Kidney (tissue), 14 donors: ENCODE measurements around the gene AUTS2. TPM values are rescaled to one million over a fixed set of nuclear protein-coding genes. Genes with fewer than 3 reads are reported as not detected.

Source experiments
- DNase-seq, 5 donors: peaks; one replicate each; pipeline ENCODE4 v3.0.0-alpha.2; 2013 to 2020
- FAIRE-seq: peaks from 2 replicates; lab custom pipeline; 2012; peaks lifted over from hg19 to GRCh38; lab: Jason Lieb, UNC
- H3K27ac ChIP-seq, 2 donors: one replicate each; pipeline ENCODE4 v1.7.0; 2013; ENCODE audit warnings: low read depth in 2 of 2, low read length in 2 of 2, inconsistent platforms in 1 of 2
- H3K27me3 ChIP-seq: one replicate; pipeline ENCODE4 v1.7.1; 2013; ENCODE audit warnings: low read length, inconsistent platforms; ENCODE audit not compliant: control insufficient read depth, insufficient read depth
- H3K36me3 ChIP-seq, 3 donors: one replicate each; pipeline versions ENCODE4 v1.7.0 to v1.7.1; 2013; ENCODE audit warnings: low read length in 3 of 3, control low read depth in 1 of 3, inconsistent platforms in 1 of 3; ENCODE audit not compliant: insufficient read depth in 3 of 3, control insufficient read depth in 2 of 3
- H3K4me1 ChIP-seq, 3 donors: one replicate each; pipeline versions ENCODE4 v1.7.0 to v1.7.1; 2013; ENCODE audit warnings: low read length in 3 of 3, inconsistent platforms in 1 of 3, low read depth in 1 of 3; ENCODE audit not compliant: control insufficient read depth in 2 of 3, insufficient read depth in 2 of 3
- H3K4me3 ChIP-seq, 3 donors: one replicate each; pipeline versions ENCODE4 v1.7.0 to v1.8.1; 2013; ENCODE audit warnings: low read length in 3 of 3, control low read depth in 1 of 3, inconsistent platforms in 1 of 3
- H3K9ac ChIP-seq, 3 donors: one replicate each; pipeline versions ENCODE4 v1.7.0 to v1.7.1; 2013; ENCODE audit warnings: low read length in 3 of 3, control low read depth in 1 of 3, inconsistent platforms in 1 of 3
- H3K9me3 ChIP-seq, 3 donors: one replicate each; pipeline versions ENCODE4 v1.7.0 to v1.7.1; 2013; ENCODE audit warnings: low read length in 3 of 3, control low read depth in 1 of 3, inconsistent platforms in 1 of 3; ENCODE audit not compliant: control insufficient read depth in 2 of 3, insufficient read depth in 1 of 3
- intact Hi-C: fragments of 100-400 bp; cut with DNase I; formaldehyde crosslinking; loops from one replicate; pipeline ENCODE4 v1.11.1; 2022
- polyA plus RNA-seq: library from polyadenylated mRNA; stranded (reverse); fragments of 350-450 nt; fragmentation: Illumina TruSeq; extraction: RNeasy Lipid Tissue Mini Kit (QIAGEN cat#74804); gene quantifications from one replicate; pipeline ENCODE4 v1.2.3, GENCODE V29; 2014; ENCODE audit warnings: low read depth, low replicate concordance; ENCODE audit not compliant: insufficient read depth
- total RNA-seq: library from RNA; stranded (reverse); fragmentation: NEBNext Ultra II Directional; extraction: Animal tissue kit (Norgen Biotek cat#: 25700); gene quantifications from one replicate; pipeline ENCODE4 v1.2.1, GENCODE V29; 2021
- TF ChIP-seq, protein P1 (sequence below): IDR thresholded peaks from 3 replicates; pipeline ENCODE4 v1.5.1; 2012; ENCODE audit warnings: mild to moderate bottlenecking, moderate library complexity, borderline replicate concordance; ENCODE audit not compliant: insufficient read depth; ENCODE audit errors: extremely low read depth
- donor health status: control.
- donor health status: control.
- donor health status: control.
- donor health status: control.
- donor health status: control.
- donor health status: DM: yes; HTN: yes; CAD: no.
- donor health status: Normal renal cell carcinoma (clear cell type).

Gene AUTS2
- total and polyA plus RNA-seq, 2 donors from 2014 or later = 5.2 to 33.8 TPM

DNA sequence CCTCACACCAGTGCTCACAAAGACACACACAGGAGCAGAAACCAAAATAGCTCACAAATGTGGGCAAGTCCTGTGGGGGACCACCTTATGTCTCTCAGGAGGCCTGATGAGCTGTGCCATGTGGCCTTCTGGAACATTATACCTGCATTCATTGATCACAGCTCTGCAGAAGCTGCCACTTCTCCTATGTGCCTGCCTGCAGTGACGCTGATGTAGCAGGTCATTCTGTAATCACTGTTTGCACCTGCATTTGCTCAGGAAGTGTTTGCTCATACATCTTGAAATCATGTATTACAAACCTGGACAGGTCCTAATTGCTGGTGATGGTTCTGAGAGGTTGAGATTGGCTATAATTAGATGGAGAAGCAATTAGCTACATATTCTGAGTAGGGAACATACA is 310.2 kb downstream of the AUTS2 start:
- H3K9me3 ChIP-seq = peaks cover 0 to 5% (median 1%) of the 10 kb centered on the region in 3 donors
- H3K36me3 ChIP-seq = no peaks in the 10 kb centered on the region
- no peaks in the 10 kb centered on the region for H3K4me1 ChIP-seq
- FAIRE-seq (no peak), DNase-seq (no peak)
- no peak overlapping the region for H3K9ac ChIP-seq
- intact Hi-C loops = no loop called here
- H3K27ac ChIP-seq = no peak overlapping the region
- H3K4me3 ChIP-seq = no peak overlapping the region
- no peaks in the 10 kb centered on the region for H3K27me3 ChIP-seq
- TF ChIP-seq, protein P1, sequence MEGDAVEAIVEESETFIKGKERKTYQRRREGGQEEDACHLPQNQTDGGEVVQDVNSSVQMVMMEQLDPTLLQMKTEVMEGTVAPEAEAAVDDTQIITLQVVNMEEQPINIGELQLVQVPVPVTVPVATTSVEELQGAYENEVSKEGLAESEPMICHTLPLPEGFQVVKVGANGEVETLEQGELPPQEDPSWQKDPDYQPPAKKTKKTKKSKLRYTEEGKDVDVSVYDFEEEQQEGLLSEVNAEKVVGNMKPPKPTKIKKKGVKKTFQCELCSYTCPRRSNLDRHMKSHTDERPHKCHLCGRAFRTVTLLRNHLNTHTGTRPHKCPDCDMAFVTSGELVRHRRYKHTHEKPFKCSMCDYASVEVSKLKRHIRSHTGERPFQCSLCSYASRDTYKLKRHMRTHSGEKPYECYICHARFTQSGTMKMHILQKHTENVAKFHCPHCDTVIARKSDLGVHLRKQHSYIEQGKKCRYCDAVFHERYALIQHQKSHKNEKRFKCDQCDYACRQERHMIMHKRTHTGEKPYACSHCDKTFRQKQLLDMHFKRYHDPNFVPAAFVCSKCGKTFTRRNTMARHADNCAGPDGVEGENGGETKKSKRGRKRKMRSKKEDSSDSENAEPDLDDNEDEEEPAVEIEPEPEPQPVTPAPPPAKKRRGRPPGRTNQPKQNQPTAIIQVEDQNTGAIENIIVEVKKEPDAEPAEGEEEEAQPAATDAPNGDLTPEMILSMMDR = no peak

DNA sequence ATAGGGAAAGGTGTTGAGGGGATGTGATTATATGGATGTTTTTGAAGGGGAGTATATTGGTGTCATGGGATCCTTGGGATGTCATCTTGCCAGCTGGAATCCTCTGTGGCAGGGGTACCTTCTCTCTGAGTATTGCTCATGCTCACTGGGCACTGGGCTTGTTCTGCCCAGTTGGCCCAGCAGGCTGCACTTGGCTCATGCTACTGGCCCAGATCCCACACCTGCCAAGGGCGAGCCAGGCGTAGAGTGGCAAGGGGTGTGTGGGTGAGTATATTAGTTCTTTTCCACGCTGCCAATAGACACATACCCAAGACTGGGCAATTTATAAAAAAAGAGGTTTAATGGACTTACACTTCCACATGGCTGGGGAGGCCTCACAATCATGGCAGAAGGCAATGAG is 311.9 kb downstream of the AUTS2 start:
- intact Hi-C loops = no loop called here
- TF ChIP-seq, protein P1 = no peak

DNA sequence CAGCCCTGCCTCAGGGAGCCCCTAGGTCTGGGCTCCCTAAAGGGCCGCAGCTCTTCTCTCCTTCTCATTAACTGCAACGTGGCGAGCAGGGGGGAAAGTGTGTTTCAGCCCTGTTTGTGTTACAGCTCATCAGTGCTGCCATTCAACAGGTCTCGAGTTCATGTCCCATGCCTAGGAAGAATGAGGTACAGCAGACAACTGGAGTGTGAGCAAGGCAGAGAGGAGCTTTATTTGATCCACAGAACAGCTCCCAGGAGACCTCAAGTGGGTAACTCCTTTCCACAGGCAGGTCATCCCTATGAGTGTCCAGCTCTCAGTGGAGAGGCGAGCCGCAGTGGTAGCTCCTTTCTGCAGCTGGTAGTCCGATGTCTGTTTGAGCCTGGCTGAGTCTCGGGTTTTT is 313.1 kb downstream of the AUTS2 start:
- intact Hi-C loops = no loop called here
- H3K4me3 ChIP-seq = no peak overlapping the region
- no peaks in the 10 kb centered on the region for H3K4me1 ChIP-seq
- FAIRE-seq (no peak), DNase-seq (no peak)
- TF ChIP-seq, protein P1 = no peak
- H3K9ac ChIP-seq = no peak overlapping the region
- H3K27ac ChIP-seq = no peak overlapping the region
- H3K9me3 ChIP-seq = peaks cover 0 to 5% (median 1%) of the 10 kb centered on the region in 3 donors
- no peaks in the 10 kb centered on the region for H3K27me3 ChIP-seq
- H3K36me3 ChIP-seq = no peaks in the 10 kb centered on the region

More for the DNA sequence above, 311.9 kb downstream of the AUTS2 start:
- Histone ChIP-seq H3K27me3 (no peaks in the 10 kb centered on the region), H3K27ac (no peak overlapping the region), H3K9me3 (peaks cover 0 to 5% (median 1%) of the 10 kb centered on the region in 3 donors), H3K4me1 (no peaks in the 10 kb centered on the region), H3K36me3 (no peaks in the 10 kb centered on the region), H3K4me3 (no peak overlapping the region), H3K9ac (no peak overlapping the region)
- DNase-seq = peak in 1 of 5 donors; percentile 54
- FAIRE-seq = no peak

DNA sequence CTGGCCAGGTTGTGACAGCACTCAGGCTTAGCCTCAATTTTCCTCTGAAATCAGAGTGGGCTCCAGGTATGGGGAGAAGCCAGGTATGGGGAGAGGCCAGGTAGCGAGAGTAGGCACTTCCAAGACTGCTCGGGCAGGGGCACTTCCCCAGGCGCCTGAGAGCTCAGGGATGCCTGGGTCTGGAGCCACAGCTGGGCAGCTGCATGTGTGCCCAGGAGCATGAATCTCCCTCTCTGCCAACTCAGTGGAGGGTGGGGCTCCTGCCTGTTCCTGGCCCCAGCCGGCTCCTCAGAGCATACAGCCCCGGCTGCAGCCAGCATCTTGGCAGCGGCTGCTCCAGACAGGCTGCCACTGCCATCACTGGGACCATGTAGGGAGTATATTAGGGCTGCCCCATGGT is 313.9 kb downstream of the AUTS2 start:
- FAIRE-seq = no peak
- no peaks in the 10 kb centered on the region for H3K36me3 ChIP-seq
- intact Hi-C loops = no loop called here
- H3K27me3 ChIP-seq = no peaks in the 10 kb centered on the region
- TF ChIP-seq, protein P1 = no peak
- no peaks in the 10 kb centered on the region for H3K4me1 ChIP-seq
- no peak for DNase-seq
- peaks cover 0 to 5% (median 1%) of the 10 kb centered on the region in 3 donors for H3K9me3 ChIP-seq
- H3K4me3 ChIP-seq = no peak overlapping the region
- no peak overlapping the region for H3K9ac ChIP-seq
- no peak overlapping the region for H3K27ac ChIP-seq
